HG03354 (cell line): ENCODE results near the gene LSP1.

Source experiments
- ATAC-seq: cut with Tn5 transposase; IDR thresholded peaks from one replicate; pipeline ENCODE4 v1.9.1; 2021; ENCODE audit warnings: mild to moderate bottlenecking; ENCODE audit not compliant: unreplicated experiment, poor library complexity, severe bottlenecking

The LSP1 gene

GRCh38 chr11:1887451-1888346 is 34.8 kb downstream of the LSP1 start:
- ATAC-seq, result no peak

- no peak for ATAC-seq
These were observed 35.5 kb downstream of the LSP1 start for GRCh38 chr11:1888347-1888753.

- no peak for ATAC-seq
These were observed 35.9 kb downstream of the LSP1 start for GRCh38 chr11:1888811-1889210.

GRCh38 chr11:1889224-1889930 is 36.5 kb downstream of the LSP1 start:
- no peak for ATAC-seq

DNA sequence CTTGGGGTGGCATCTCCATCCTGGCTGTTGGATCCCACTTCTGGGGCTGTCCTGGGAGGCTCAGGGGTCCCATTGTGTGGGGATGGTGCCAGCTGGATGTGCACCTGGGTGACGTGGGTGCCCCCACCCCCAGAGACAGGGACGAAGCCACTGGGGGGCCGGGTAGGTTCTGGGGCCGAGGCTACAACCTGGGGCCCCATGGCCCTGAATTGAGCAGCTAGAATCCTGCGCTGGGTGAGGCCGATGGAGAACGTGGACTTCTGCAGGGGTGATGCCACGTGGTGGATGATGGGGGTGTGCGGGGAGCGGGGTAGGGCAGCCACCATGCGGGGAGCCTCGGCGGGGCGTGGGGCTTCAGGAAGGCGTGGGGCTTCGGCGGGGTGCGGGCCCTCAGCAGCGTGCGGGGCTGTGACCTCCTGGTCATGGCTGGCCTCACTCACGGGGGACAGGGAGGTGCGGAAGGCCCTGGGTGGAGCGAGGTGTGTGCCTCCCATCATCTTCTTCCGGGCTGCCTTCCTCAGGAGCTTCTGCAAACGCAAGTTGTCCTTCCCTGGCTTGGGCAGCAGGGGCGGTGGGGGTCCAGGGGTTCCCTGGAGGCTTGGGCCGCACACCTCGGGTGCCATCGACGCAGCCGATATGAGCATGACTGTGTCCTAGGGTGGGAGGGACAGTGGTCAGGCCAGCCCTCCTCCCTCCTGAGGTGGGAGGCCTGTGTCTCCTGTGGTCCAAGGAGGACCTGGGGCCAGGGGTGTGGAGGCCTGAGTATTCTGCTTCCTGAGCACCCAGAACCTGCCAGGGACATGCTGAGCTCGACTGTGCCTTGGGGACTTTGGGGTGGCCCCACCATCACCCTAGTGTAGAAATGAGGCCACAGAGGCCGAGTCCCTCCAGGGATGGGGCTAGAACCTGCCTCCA is 37.3 kb downstream of the LSP1 start:
- ATAC-seq, result no peak

- ATAC-seq, result no peak
These were observed 38.3 kb downstream of the LSP1 start for GRCh38 chr11:1890856-1891830.

DNA sequence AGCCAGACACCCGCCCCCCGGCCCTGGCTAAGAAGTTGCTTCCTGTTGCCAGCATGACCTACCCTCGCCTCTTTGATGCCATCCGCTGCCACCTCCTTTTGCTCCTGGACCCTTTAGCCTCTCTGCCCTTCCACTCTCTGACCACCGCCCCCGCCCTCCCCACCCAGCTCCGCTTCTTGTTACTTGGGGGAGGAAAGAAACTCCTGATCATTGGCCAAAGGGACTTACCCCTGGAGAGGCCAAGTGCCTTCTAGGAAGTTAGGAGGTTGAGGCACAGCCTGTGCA is 38.9 kb downstream of the LSP1 start, which contains the start of gene PRR33:
TSS of gene PRR33 (minus strand) at position 65 of the 285 bp plus-strand sequence. CDS start 1,311 bp downstream, outside the sequence.
- ATAC-seq, result no peak

DNA sequence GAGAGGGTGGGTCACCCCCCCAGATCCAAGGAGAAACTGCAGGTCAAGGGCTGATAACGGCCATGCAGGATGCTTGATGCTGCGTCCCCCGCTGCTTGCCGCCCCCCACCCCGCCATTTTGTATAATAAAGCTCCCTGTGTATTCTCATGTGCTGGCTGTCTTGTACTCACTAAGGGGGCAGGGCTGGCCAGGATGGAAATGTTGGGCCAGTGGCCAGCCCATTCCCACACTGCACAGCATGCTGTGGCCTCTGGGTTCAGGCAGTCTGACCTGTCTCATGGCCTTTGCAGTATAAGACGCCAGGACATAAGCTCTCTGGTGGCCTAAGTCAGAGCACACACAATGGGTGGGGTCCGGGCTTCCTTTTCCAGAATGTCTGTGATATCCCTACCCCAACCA is 39.2 kb downstream of the LSP1 start:
- no peak for ATAC-seq

DNA sequence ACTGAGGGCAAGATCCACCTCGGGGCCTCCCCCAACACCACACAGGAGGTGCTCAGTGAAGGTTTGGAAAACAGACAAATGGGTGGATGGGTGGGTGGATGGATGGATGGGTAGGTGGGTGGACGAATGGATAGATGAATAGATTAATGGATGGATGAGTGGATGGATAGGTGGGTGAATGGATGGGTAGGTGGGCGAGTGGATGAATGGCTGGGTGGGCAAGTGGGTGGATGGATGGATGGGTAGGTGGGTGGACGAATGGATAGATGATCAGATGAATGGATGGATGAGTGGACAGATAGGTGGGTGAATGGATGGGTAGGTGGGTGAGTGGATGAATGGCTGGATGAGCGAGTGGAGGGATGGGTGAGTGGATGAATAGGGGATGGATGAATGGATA is 39.7 kb downstream of the LSP1 start:
- ATAC-seq, result no peak

DNA sequence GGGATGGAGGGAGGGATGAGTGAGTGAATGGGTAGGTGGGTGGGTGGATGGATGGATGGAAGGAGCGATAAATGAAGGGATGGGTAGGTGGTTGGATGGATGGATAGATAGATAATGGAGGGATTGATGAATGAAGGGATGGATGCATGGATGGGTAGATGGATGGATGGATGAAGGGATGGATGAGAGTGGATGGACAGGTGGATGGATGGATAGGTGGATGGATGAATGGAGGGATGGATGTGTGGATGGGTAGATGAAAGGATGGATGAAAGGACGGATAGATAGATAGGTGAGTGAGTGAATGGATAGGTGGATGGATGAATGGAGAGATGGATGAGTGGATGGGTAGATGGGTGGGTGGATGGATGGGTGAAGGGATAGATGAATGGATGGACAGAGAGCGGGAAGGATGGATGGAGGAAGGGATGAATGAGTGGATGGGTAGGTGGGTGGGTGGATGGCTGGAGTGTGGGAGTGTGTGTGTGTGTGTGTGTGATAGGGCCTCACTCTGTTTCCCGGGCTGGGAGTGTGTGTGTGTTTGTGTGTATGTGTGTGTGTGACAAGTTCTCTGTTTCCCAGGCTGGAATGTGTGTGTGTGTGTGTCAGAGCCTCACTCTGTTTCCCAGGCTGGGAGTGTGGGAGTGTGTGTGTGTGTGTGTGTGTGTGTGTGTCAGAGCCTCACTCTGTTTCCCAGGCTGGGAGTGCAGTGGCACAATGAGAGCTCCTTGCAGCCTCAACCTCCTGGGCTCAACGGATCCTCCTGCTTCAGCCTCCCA is 40.9 kb downstream of the LSP1 start:
- no peak for ATAC-seq

DNA sequence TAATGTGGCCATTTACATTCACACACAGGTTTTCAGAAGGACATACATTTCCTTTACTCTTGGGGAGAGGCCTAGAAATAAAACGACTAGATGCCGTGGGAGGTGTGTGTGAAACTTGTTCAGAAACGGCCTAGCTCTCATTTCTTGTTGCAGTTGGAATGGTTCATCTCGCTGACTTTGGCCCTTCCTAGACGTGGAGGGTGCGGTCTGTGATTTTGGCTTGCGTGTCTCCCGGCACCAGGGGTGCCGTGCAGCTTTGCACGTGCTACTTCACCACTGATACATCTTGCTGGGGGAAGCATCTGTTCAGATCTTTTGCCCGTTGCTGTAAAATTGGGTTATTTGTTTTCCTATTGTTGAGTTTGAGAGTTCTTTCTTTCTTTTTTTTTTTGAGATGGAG is 41.9 kb downstream of the LSP1 start:
- no peak for ATAC-seq

DNA sequence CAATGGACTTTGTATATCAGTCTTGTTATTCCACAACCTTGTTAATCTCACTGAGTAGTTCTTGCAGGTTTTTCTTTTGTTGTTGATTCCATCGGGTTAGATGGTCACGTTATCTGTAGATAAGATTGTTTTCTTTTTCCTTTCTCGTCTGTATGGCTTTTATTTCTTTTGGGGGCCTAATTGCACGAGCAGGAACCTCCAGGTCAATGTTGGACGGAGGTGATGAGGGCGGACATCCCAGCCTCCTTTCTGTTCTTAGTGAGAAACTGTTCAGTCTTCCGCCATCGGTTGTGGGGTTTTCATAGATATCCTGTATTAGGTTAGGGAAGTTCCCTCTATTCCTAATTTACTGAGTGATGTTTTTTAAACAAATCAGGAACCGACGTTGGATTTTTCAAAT is 43.6 kb downstream of the LSP1 start:
- ATAC-seq, result no peak

DNA sequence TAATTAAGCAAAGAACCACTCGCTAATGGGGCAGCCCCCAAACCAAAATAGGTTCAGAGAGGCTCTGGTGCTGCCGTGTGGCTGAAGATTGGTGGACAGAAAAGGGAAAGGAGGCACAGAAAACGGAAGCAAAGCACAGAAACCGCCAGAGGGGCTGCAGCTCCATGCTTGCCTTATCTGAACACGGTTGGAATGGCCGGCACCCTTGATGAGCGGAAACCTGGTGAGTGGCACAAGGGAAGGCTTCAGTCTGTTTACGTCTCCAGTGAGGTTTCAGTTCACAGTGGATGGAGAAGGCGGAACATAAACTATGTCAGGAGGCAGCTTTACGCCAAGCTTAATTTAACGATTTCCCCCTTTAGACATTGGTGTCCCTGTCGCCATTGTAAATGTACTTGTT is 44.0 kb downstream of the LSP1 start:
- ATAC-seq, result no peak

DNA sequence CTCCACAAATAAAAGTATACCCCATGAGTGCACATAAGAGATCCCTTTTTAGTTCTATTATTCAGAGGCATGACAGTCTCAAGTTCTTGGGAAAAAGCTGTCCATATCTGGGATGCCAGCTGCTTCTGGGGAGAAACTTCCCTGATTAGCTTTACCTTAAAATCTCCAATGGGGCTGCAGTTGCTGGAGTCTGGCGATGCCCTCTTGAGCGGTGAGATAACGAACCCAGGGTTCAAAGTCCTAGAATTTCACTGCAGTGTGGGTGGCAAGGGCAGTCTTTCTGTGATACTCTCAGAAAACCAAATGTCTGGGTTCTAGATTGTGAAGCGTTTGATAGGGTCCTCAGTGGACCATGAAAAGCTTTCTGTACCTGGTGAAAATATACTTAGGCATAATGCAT is 46.2 kb downstream of the LSP1 start:
- no peak for ATAC-seq

- no peak for ATAC-seq
These were observed 46.8 kb downstream of the LSP1 start for GRCh38 chr11:1899686-1900085.

DNA sequence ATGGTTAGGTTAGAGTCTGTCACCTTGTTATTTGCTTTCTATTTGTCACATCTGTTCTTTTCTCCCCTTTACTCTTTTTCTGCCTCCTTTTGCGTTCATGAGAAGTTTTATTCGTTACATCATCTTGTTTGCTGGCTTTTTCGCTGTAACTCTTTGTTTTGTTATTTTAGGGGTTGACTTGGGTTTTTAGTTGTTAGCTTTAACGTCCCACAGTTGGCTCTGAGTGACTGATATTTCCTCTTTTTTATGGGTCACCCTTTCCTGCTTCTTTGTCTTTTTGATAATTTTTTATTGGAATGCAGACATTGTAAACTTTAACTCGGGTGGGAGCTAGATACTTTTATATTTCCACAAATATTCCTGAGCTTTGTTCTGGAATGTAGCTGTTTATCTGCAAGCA is 53.3 kb downstream of the LSP1 start:
- ATAC-seq, result no peak

DNA sequence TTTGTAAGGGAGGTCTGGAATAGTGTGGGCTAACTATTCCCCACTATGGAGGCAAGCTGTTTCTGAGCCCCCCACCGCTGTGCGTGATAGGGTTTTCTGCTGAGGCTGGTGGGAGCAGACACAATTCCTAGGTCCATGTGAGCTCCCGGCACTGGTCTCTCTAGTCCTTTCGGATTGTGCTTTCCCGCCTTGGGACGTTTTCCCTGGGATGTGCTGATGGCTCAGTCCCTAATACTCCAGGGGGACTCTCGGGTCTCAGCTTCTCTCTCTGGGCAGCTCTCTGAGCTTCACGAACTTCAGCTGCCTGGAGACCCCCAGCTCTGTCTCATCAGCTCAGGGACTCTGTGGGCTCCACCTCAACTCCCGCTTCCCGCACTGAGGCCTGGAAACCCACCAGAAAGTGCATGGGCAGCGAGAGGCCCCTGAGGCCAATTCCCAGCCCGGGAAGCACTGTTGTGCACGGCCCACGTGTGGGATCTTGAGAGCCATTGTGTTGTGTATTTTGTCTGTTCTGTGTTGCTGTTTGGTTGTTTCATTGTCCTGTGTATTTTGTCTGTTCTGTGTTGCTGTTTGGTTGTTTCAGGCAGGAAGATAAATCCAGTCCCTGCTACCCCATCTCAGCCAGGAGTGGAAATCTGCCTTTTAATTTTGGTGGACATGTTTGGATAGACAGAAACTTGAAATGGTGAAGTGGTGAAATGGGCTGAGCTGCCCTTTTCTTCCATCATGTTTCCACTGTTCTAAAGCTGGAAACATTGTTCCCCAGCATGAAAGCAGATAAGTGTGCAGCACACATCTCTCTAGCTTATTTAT is 53.9 kb downstream of the LSP1 start:
- no peak for ATAC-seq

DNA sequence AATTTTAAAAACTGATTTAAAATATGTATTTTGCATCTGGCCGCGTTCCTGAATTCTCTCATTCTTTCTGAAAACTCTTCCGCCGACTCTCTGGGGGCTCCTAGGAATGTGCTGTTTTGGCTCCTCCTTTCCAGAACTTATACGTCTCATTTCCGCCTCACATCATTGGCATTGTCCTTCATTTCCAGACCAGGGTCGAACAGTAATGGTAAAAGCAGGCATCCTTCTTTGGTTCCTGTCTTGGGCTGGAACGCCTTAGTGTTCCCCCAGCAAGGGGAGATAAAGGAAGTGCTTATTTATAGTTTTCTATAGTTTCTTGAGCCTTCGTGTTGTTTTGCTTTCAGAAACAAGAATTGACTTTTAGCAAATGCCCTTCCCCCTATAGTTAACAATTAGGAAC is 55.7 kb downstream of the LSP1 start:
- no peak for ATAC-seq
